Endodermal cell (in vitro differentiated cells): ENCODE measurements around the gene IL1RAPL2. TPM values are rescaled to one million over a fixed set of nuclear protein-coding genes. Genes with fewer than 3 reads are reported as not detected.

ENCODE experiments used
- DNase-seq: peaks from one replicate; pipeline ENCODE4 v3.0.0-alpha.2; 2017
- H3K27ac ChIP-seq: 2 replicates; pipeline ENCODE4 v1.5.1; 2013; ENCODE audit warnings: mild to moderate bottlenecking, low read depth, low read length, moderate library complexity
- H3K27me3 ChIP-seq: 2 replicates; pipeline ENCODE4 v1.6.1; 2013; ENCODE audit warnings: mild to moderate bottlenecking, low read length, moderate library complexity; ENCODE audit not compliant: insufficient read depth, control insufficient read depth, poor library complexity, severe bottlenecking
- H3K36me3 ChIP-seq: 2 replicates; pipeline ENCODE4 v1.7.0; 2013; ENCODE audit warnings: mild to moderate bottlenecking, low read length, moderate library complexity; ENCODE audit not compliant: control insufficient read depth, insufficient read depth
- H3K4me1 ChIP-seq: one replicate; pipeline ENCODE4 v1.7.0; 2013; ENCODE audit warnings: low read length; ENCODE audit not compliant: control insufficient read depth, insufficient read depth
- H3K4me3 ChIP-seq: 2 replicates; pipeline ENCODE4 v1.5.1; 2013; ENCODE audit warnings: mild to moderate bottlenecking, low read length, moderate library complexity
- H3K9ac ChIP-seq: 2 replicates; pipeline ENCODE4 v1.6.1; 2013; ENCODE audit warnings: mild to moderate bottlenecking, low read length, moderate library complexity; ENCODE audit not compliant: poor library complexity, severe bottlenecking; ENCODE audit errors: extremely low read depth
- H3K9me3 ChIP-seq: 2 replicates; pipeline ENCODE4 v1.6.1; 2013; ENCODE audit warnings: mild to moderate bottlenecking, low read length, moderate library complexity; ENCODE audit not compliant: control insufficient read depth
- H3K27ac Mint-ChIP-seq: 2 replicates; pipeline ENCODE4 v1.8.0; 2020; ENCODE audit warnings: mixed read lengths
- H3K27me3 Mint-ChIP-seq: 2 replicates; pipeline ENCODE4 v1.8.0; 2021; ENCODE audit warnings: mild to moderate bottlenecking, mixed read lengths; ENCODE audit not compliant: insufficient read depth
- H3K36me3 Mint-ChIP-seq: 2 replicates; pipeline ENCODE4 v1.8.0; 2020; ENCODE audit warnings: low read depth, mixed read lengths
- H3K4me1 Mint-ChIP-seq: 2 replicates; pipeline ENCODE4 v1.8.0; 2020; ENCODE audit warnings: mixed read lengths
- H3K4me3 Mint-ChIP-seq: 2 replicates; pipeline ENCODE4 v1.8.0; 2020; ENCODE audit warnings: mild to moderate bottlenecking, moderate library complexity, mixed read lengths
- H3K9me3 Mint-ChIP-seq: 2 replicates; pipeline ENCODE4 v1.8.0; 2020; ENCODE audit warnings: mild to moderate bottlenecking, mixed read lengths
- CTCF ChIP-seq: fragments of 200-600 bp; sonication (generic); conservative IDR thresholded peaks from 2 replicates; pipeline ENCODE4 v1.5.0; 2021; ENCODE audit warnings: antibody characterized with exemption, mild to moderate bottlenecking
- WGBS, 2 experiments: methylation state at CpG; one replicate each; pipeline versions ENCODE4 v1.1.5 to v1.1.7; 2013; ENCODE audit warnings: missing lambda C conversion rate in 2 of 2, mixed read lengths in 1 of 2; ENCODE audit not compliant: insufficient coverage in 1 of 2, insufficient read length in 1 of 2; 5-methylcytosine and 5-hydroxymethylcytosine counted together
- total RNA-seq, 2 donors: library from RNA; stranded (reverse); fragmentation: NEBNext Ultra II Directional in 1 of 2; extraction: Animal tissue kit (Norgen Biotek cat#: 25700) in 1 of 2; gene quantifications; 2 replicates in 1 of 2; 3 replicates in 1 of 2; pipeline ENCODE4 v1.2.1, GENCODE V29; 2021

The IL1RAPL2 gene
- total RNA-seq, 2 donors from 2014 or later: 0.13 TPM; not detected in 1

DNA sequence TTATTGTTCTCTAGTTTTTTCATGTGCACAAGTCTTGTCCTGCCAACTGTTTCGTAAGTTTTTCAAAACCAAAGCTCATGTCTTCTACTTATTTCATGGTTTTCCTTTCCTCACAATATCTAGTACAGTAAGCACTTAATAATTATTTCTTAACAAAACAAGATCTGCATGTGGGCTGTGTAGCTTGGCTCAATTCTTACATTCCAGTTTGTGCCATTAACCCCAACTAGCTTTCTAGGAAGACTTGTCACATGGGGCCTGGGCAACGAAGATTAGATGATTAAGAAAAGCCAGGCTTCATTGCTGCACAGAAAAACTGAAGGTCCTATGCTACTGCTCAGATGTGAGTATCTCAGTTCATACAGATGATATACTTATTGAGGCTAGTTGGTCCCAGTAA, 809.8 kb downstream of the IL1RAPL2 start:
- no peak overlapping the region for H3K4me3 Mint-ChIP-seq
- H3K4me1 Mint-ChIP-seq: no peaks in the 10 kb centered on the region
- Histone ChIP-seq H3K4me3 (no peak overlapping the region), H3K27ac (no peak overlapping the region), H3K27me3 (no peaks in the 10 kb centered on the region), H3K4me1 (no peaks in the 10 kb centered on the region), H3K9me3 (no peaks in the 10 kb centered on the region), H3K36me3 (no peaks in the 10 kb centered on the region), H3K9ac (no peak overlapping the region)
- H3K27me3 Mint-ChIP-seq: no peaks in the 10 kb centered on the region
- no peaks in the 10 kb centered on the region for H3K36me3 Mint-ChIP-seq
- DNase-seq: no peak
- 90% methylated on average over 2 of the region's 2 CpGs; no CpG with 5 or more reads in 1 of the 2 experiments for WGBS, 2 experiments
- no peak overlapping the region for H3K27ac Mint-ChIP-seq
- no peak for TF ChIP-seq CTCF
- peaks cover 65% of the 10 kb centered on the region for H3K9me3 Mint-ChIP-seq

DNA sequence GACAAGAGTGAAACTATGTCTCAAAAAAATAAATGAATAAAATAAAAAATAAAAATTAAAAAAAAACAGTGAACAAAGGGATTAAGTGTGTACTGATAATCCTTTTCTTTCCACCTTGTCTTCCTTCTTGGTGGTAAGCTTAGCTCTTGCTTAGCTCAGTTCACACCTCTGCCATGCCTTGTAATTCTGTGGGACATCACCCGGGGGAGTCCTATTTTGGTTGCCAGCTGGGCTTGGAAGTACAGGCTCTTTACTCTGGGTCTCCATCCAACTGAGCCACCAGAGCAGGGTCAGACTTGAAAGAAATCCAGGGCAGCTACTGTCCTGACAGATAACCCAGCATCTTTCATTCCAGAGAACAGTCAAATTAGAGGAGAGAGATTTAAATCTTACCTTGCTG, 858.7 kb downstream of the IL1RAPL2 start:
- no peak overlapping the region for H3K4me3 Mint-ChIP-seq

DNA sequence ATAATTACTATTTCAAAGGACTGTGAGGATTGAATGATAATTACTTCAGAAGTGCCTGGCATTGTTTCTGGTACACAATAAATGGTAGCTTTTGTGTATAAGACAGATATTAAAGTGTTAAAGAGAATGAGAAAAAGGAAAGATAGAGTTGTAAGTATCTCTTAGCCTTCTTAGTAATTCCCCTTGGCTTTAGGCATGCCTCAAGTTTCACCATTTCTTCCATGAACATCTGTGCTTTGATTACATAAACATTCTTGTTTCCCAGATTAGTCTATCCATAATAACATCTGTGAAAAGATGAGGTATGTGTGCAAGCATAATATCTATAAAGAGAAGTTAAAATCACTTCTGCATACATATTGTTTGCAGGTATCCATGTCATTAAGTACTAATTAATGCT, 885.4 kb downstream of the IL1RAPL2 start:
- Histone ChIP-seq H3K4me1 (no peaks in the 10 kb centered on the region), H3K36me3 (no peaks in the 10 kb centered on the region), H3K9ac (no peak overlapping the region), H3K4me3 (no peak overlapping the region), H3K27ac (no peak overlapping the region), H3K9me3 (no peaks in the 10 kb centered on the region), H3K27me3 (no peaks in the 10 kb centered on the region)
- no peaks in the 10 kb centered on the region for H3K27me3 Mint-ChIP-seq
- TF ChIP-seq CTCF: no peak
- no peaks in the 10 kb centered on the region for H3K36me3 Mint-ChIP-seq
- H3K27ac Mint-ChIP-seq: no peak overlapping the region
- DNase-seq: no peak
- no peaks in the 10 kb centered on the region for H3K4me1 Mint-ChIP-seq
- H3K4me3 Mint-ChIP-seq: no peak overlapping the region
- peaks cover 52% of the 10 kb centered on the region for H3K9me3 Mint-ChIP-seq

More for the DNA sequence above, 858.7 kb downstream of the IL1RAPL2 start:
- Mint-ChIP-seq H3K9me3 (peaks cover 53% of the 10 kb centered on the region), H3K4me1 (peaks cover 21% of the 10 kb centered on the region), H3K27me3 (no peaks in the 10 kb centered on the region), H3K27ac (peak overlapping the region; percentile 28), H3K36me3 (peaks cover 5% of the 10 kb centered on the region)
- Histone ChIP-seq H3K4me1 (peaks cover 3% of the 10 kb centered on the region), H3K36me3 (no peaks in the 10 kb centered on the region), H3K9me3 (peaks cover 26% of the 10 kb centered on the region), H3K4me3 (no peak overlapping the region), H3K9ac (no peak overlapping the region), H3K27me3 (no peaks in the 10 kb centered on the region), H3K27ac (no peak overlapping the region)
- WGBS, 2 experiments: 73% methylated on average over 1 of the region's 1 CpG; no CpG with 5 or more reads in 1 of the 2 experiments
- TF ChIP-seq CTCF: no peak
- DNase-seq: peak; percentile 47
